GM12878 (cell line): ENCODE results near the gene CCR7. TPM values are rescaled to one million over a fixed set of nuclear protein-coding genes. Genes with fewer than 3 reads are reported as not detected.

Experiments used
- ATAC-seq: fragments of 200-7000 bp; cut with Tn5 transposase; 3 replicates; pipeline ENCODE4 v1.9.1; 2020; ENCODE audit warnings: mild to moderate bottlenecking, moderate library complexity
- BruUV-seq: library from RNA; stranded (reverse); fragments of 400-500 nt; replicated peaks from 2 replicates; lab custom pipeline; 2021; lab: Mats Ljungman, UMichigan
- CTCF ChIA-PET: fragments of 300-600 bp; sonication (Branson Sonifier 250); formaldehyde crosslinking; extraction: SDS; loops from one replicate; lab custom pipeline; 2021; ENCODE audit warnings: inconsistent platforms; lab: Yijun Ruan, JAX
- POLR2A ChIA-PET: fragments of 350-600 bp; formaldehyde crosslinking; extraction: SDS; loops from one replicate; lab custom pipeline; 2021; ENCODE audit warnings: inconsistent platforms; lab: Charles Lee
- RAD21 ChIA-PET: fragments of 300-600 bp; sonication (Branson Sonifier 250); formaldehyde crosslinking; loops from one replicate; lab custom pipeline; 2023; ENCODE audit warnings: antibody characterized with exemption; ENCODE audit not compliant: unreplicated experiment; lab: Charles Lee
- SMC1A ChIA-PET: fragments of 300-600 bp; sonication (Branson Sonifier 250); formaldehyde crosslinking; loops from one replicate; lab custom pipeline; 2023; ENCODE audit not compliant: unreplicated experiment, uncharacterized antibody; lab: Charles Lee
- DNase-seq: peaks from one replicate; pipeline ENCODE4 v3.0.0-alpha.2; 2011; ENCODE audit warnings: low read depth, low spot score
- FAIRE-seq: peaks from 3 replicates; lab custom pipeline; 2011; peaks lifted over from hg19 to GRCh38; lab: Jason Lieb, UNC
- H2AFZ ChIP-seq: 2 replicates; pipeline ENCODE4 v1.6.0; 2011; ENCODE audit warnings: low read depth, low read length, control low read depth; ENCODE audit not compliant: control insufficient read depth
- H3K27ac ChIP-seq: 2 replicates; pipeline ENCODE4 v1.5.1; 2011; ENCODE audit warnings: control low read depth; ENCODE audit not compliant: control insufficient read depth, insufficient read depth
- H3K27me3 ChIP-seq, 2 experiments: replicated peaks in 1 of 2; 2 replicates each; pipeline versions ENCODE4 v1.6.0 to v1.6.1; 2011; ENCODE audit warnings: low read length in 1 of 2; ENCODE audit not compliant: control insufficient read depth in 2 of 2, insufficient read depth in 2 of 2
- H3K36me3 ChIP-seq, 2 experiments: 2 replicates each; pipeline ENCODE4 v1.5.1; 2011; ENCODE audit warnings: low read length in 1 of 2; ENCODE audit not compliant: control insufficient read depth in 2 of 2, insufficient read depth in 2 of 2
- H3K4me1 ChIP-seq: 2 replicates; pipeline ENCODE4 v1.6.1; 2011; ENCODE audit warnings: mild to moderate bottlenecking, low read length, moderate library complexity, mixed read lengths; ENCODE audit not compliant: control insufficient read depth, insufficient read depth
- H3K4me2 ChIP-seq: 2 replicates; pipeline ENCODE4 v1.6.0; 2011; ENCODE audit warnings: control low read depth; ENCODE audit not compliant: control insufficient read depth, insufficient read depth
- H3K4me3 ChIP-seq: fragments of 200-600 bp; sonication (generic); 2 replicates; pipeline ENCODE4 v1.5.1; 2016
- H3K79me2 ChIP-seq: 2 replicates; pipeline ENCODE4 v1.6.0; 2011; ENCODE audit warnings: low read length; ENCODE audit not compliant: control insufficient read depth, insufficient read depth
- H3K9ac ChIP-seq: 2 replicates; pipeline ENCODE4 v1.8.0; 2011; ENCODE audit warnings: low read length, control low read depth, mixed read lengths; ENCODE audit not compliant: control insufficient read depth, insufficient read depth
- H3K9me3 ChIP-seq: replicated peaks from 3 replicates; pipeline ENCODE4 v1.5.1; 2011; ENCODE audit warnings: mild to moderate bottlenecking, low read length; ENCODE audit not compliant: control insufficient read depth, insufficient read depth
- H4K20me1 ChIP-seq: 2 replicates; pipeline ENCODE4 v1.6.0; 2011; ENCODE audit not compliant: control insufficient read depth, insufficient read depth
- CEBPB ChIP-seq, 2 experiments: fragments of 150-350 bp in 1 of 2; IDR thresholded peaks; 2 replicates each; pipeline ENCODE4 v1.6.1; 2012 to 2014; ENCODE audit warnings: low read depth in 2 of 2, low read length in 2 of 2, borderline replicate concordance in 1 of 2, inconsistent platforms in 1 of 2
- ESRRA ChIP-seq: IDR thresholded peaks from 2 replicates; pipeline ENCODE4 v1.6.1; 2012; ENCODE audit warnings: mild to moderate bottlenecking, low read length, improper control_type of control experiment
- ETV6 ChIP-seq, 2 experiments: fragments of 450-650 bp in 1 of 2; IDR thresholded peaks in 1 of 2; conservative IDR thresholded peaks in 1 of 2; 2 replicates each; pipeline ENCODE4 v1.6.1; 2014; ENCODE audit warnings: antibody characterized with exemption in 1 of 2, borderline replicate concordance in 1 of 2, low read depth in 1 of 2, mild to moderate bottlenecking in 1 of 2, moderate library complexity in 1 of 2
- HCFC1 ChIP-seq: fragments of 150-350 bp; IDR thresholded peaks from 2 replicates; pipeline ENCODE4 v1.6.1; 2014; ENCODE audit warnings: low read length
- JUNB ChIP-seq: IDR thresholded peaks from 2 replicates; pipeline ENCODE4 v1.6.1; 2016; ENCODE audit warnings: antibody characterized with exemption, mild to moderate bottlenecking
- KDM1A ChIP-seq: fragments of 200-600 bp; sonication (generic); IDR thresholded peaks from 2 replicates; pipeline ENCODE4 v1.6.1; 2016; ENCODE audit warnings: borderline replicate concordance
- KLF5 ChIP-seq: fragments of 450-650 bp; IDR thresholded peaks from 2 replicates; pipeline ENCODE4 v1.6.1; 2014; ENCODE audit warnings: mild to moderate bottlenecking; ENCODE audit not compliant: partially characterized antibody
- NRF1 ChIP-seq: conservative IDR thresholded peaks from 2 replicates; pipeline ENCODE4 v1.6.1; 2011; ENCODE audit warnings: mild to moderate bottlenecking, low read depth, low read length, improper control_type of control experiment
- SREBF1 ChIP-seq: IDR thresholded peaks from 2 replicates; pipeline ENCODE4 v1.6.1; 2012; ENCODE audit warnings: mild to moderate bottlenecking, low read length
- ZZZ3 ChIP-seq: IDR thresholded peaks from 2 replicates; pipeline ENCODE4 v1.6.1; 2011; ENCODE audit warnings: low read depth; ENCODE audit not compliant: control insufficient read depth, insufficient read length
- WGBS: methylation state at CpG from one replicate; pipeline ENCODE4 v1.1.6; 2016; ENCODE audit warnings: low lambda C conversion rate; ENCODE audit not compliant: insufficient replicate concordance, insufficient coverage; ENCODE audit errors: missing lambda C conversion rate; 5-methylcytosine and 5-hydroxymethylcytosine counted together
- in situ Hi-C: fragments of 300-500 bp; cut with MboI; formaldehyde crosslinking; loops from 9 replicates; pipeline ENCODE4 v1.14.3; 2018; ENCODE audit warnings: mixed read lengths
- intact Hi-C: fragments of 100-400 bp; cut with micrococcal nuclease; formaldehyde crosslinking; loops from one replicate; pipeline ENCODE4 v1.14.2; 2022; ENCODE audit not compliant: unreplicated experiment
- polyA plus RNA-seq, 11 experiments: library from polyadenylated mRNA; depleted of rRNA in 4 of 11; unstranded in 6 of 11; stranded (reverse) in 5 of 11; fragments of >200 nt; fragmentation: Nextera tagmentation in 4 of 11; fragmentation: Illumina TruSeq in 1 of 11; extraction: Ambion mirVana in 4 of 11; extraction: Trizol in 1 of 11; gene quantifications; 1 replicate in 1 of 11; 2 replicates in 10 of 11; pipeline versions ENCODE4 v1.2.1 to v1.2.3, GENCODE V29; 2011 to 2016; ENCODE audit warnings: inconsistent platforms in 2 of 11, missing spikeins in 2 of 11, low read depth in 1 of 11
- total RNA-seq, 4 experiments: library from RNA; depleted of rRNA in 3 of 4; stranded (reverse); fragments of >200 nt in 3 of 4; fragmentation: Illumina TruSeq in 1 of 4; extraction: Trizol in 1 of 4; gene quantifications; 2 replicates each; pipeline versions ENCODE4 v1.2.1 to v1.2.3, GENCODE V29; 2013 to 2021
- TF ChIP-seq, protein P1 (sequence below): fragments of 450-650 bp; IDR thresholded peaks from 2 replicates; pipeline ENCODE4 v1.6.1; 2017; ENCODE audit warnings: antibody characterized with exemption, mild to moderate bottlenecking, moderate library complexity

CCR7 gene
- total and polyA plus RNA-seq, 10 of the 15 experiments (the other 5 are each of a cell fraction or from before 2014, with no cell fraction given), result 131 to 1,171 (median 260) TPM

DNA sequence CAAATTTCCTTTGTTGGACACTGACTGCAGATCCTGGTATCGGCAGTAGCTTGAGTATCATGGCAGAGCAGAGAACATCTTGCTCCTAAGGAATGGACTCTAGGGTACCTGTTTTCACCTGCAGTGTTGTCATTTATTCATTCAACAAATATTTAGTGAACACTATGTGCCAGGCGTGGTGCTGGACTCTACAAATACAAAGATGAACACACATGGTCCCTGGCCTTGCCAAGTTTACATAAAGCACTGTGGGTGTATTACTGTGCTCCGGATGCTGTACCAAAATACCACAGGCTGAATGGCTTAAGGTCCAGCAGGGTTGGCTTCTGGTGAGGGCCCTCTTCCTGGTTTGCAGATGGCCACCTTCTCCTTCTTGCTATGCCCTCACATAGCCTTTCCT is 14.2 kb upstream of the CCR7 start:
- Histone ChIP-seq H3K9ac (no peak overlapping the region), H3K27ac (no peak overlapping the region), H3K4me2 (no peak overlapping the region), H3K4me3 (no peak overlapping the region), H2AFZ (no peak overlapping the region), H3K79me2 (no peaks in the 10 kb centered on the region), H3K4me1 (peaks cover 31% of the 10 kb centered on the region), H3K27me3 (no peaks in the 10 kb centered on the region), H4K20me1 (no peaks in the 10 kb centered on the region), H3K36me3 (no peaks in the 10 kb centered on the region), H3K9me3 (peaks cover 16% of the 10 kb centered on the region)
- no TSS peak for BruUV-seq
- POLR2A ChIA-PET, result no interaction called here
- RAD21 ChIA-PET, result no interaction called here
- DNase-seq (no peak), ATAC-seq (no peak), FAIRE-seq (no peak)
- in situ Hi-C loops (no loop called here), intact Hi-C loops (no loop called here)
- 88% methylated on average over 3 of the region's 3 CpGs for WGBS
- CTCF ChIA-PET, result no interaction called here
- SMC1A ChIA-PET, result interaction anchor here (0.6 to 5.2 kb wide), 2 partner anchors 15 to 1899 kb away, joined by 4 to 112 read pairs; partner anchors contain the start of gene CCR7
- TF ChIP-seq KDM1A (no peak), ETV6 (conservative IDR thresholded peaks at IDR 0.05 in 1 of 2, IDR thresholded peaks at IDR 0.05 in 1 of 2; ENCODE audit: borderline replicate concordance in 1 of 2, low read depth in 1 of 2) (no peak), KLF5 (no peak), HCFC1 (no peak), SREBF1 (no peak), ZZZ3 (no peak), NRF1 (no peak), JUNB (no peak), CEBPB (IDR thresholded peaks at IDR 0.05; ENCODE audit: borderline replicate concordance in 1 of 2, low read depth in 2 of 2, low read length in 2 of 2) (no peak), ESRRA (no peak)
- TF ChIP-seq, protein P1, sequence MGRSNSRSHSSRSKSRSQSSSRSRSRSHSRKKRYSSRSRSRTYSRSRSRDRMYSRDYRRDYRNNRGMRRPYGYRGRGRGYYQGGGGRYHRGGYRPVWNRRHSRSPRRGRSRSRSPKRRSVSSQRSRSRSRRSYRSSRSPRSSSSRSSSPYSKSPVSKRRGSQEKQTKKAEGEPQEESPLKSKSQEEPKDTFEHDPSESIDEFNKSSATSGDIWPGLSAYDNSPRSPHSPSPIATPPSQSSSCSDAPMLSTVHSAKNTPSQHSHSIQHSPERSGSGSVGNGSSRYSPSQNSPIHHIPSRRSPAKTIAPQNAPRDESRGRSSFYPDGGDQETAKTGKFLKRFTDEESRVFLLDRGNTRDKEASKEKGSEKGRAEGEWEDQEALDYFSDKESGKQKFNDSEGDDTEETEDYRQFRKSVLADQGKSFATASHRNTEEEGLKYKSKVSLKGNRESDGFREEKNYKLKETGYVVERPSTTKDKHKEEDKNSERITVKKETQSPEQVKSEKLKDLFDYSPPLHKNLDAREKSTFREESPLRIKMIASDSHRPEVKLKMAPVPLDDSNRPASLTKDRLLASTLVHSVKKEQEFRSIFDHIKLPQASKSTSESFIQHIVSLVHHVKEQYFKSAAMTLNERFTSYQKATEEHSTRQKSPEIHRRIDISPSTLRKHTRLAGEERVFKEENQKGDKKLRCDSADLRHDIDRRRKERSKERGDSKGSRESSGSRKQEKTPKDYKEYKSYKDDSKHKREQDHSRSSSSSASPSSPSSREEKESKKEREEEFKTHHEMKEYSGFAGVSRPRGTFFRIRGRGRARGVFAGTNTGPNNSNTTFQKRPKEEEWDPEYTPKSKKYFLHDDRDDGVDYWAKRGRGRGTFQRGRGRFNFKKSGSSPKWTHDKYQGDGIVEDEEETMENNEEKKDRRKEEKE, result no peak
- TF ChIP-seq, all 136 proteins: peak for 0
